Liver (tissue), 3 donors: ENCODE measurements around the gene SEMA4F.

Source experiments
- CTCF ChIP-seq: fragments of 150-350 bp; IDR thresholded peaks from 2 replicates; pipeline ENCODE4 v1.5.1; 2017; ENCODE audit warnings: improper control_type of control experiment, low read depth, low read length; ENCODE audit not compliant: missing input control
- HNF4G ChIP-seq: IDR thresholded peaks from 2 replicates; pipeline ENCODE4 v1.6.1; 2016; ENCODE audit warnings: antibody characterized with exemption
- JUND ChIP-seq, 2 donors: IDR thresholded peaks; 2 replicates each; pipeline ENCODE4 v1.6.1; 2016; ENCODE audit warnings: antibody characterized with exemption in 2 of 2
- SP1 ChIP-seq: IDR thresholded peaks from 2 replicates; pipeline ENCODE4 v1.6.1; 2018; ENCODE audit warnings: antibody characterized with exemption, mild to moderate bottlenecking
- YY1 ChIP-seq: IDR thresholded peaks from 2 replicates; pipeline ENCODE4 v1.6.1; 2016; ENCODE audit warnings: antibody characterized with exemption, mild to moderate bottlenecking
- TF ChIP-seq, protein P1 (sequence below): IDR thresholded peaks from 2 replicates; pipeline ENCODE4 v1.6.1; 2016; ENCODE audit warnings: antibody characterized with exemption
- TF ChIP-seq, protein P2 (sequence below): IDR thresholded peaks from 2 replicates; pipeline ENCODE4 v1.6.1; 2016; ENCODE audit warnings: antibody characterized with exemption
- TF ChIP-seq, protein P3 (sequence below): IDR thresholded peaks from 2 replicates; pipeline ENCODE4 v1.6.1; 2016; ENCODE audit warnings: antibody characterized with exemption
- donor health status: healthy.
- donor health status: healthy.

DNA sequence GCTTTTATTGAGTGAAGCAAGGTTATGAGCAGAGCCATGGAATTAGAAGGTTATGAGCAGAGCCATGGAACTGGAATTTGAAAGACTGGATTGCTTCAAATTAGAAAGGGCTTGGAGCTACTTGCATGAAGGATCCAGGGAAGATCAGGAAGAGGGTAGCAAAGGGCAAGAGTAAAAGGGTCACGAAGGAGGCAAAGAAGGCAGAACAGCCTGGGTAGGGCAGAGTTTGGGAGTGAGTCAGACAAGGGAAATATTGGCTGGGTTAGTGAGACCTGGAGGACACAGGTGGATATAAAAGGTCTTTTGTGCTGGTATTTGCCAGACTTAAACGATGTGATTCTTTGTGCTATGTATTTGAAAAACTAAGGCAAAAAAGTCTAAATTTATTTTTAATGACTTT, 65.0 kb downstream of the SEMA4F start:
- TF ChIP-seq CTCF (no peak), YY1 (no peak), SP1 (no peak), HNF4G (no peak), JUND (IDR thresholded peaks at IDR 0.05) (no peak)
- TF ChIP-seq, protein P1, sequence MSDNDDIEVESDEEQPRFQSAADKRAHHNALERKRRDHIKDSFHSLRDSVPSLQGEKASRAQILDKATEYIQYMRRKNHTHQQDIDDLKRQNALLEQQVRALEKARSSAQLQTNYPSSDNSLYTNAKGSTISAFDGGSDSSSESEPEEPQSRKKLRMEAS: no peak
- TF ChIP-seq, protein P2, sequence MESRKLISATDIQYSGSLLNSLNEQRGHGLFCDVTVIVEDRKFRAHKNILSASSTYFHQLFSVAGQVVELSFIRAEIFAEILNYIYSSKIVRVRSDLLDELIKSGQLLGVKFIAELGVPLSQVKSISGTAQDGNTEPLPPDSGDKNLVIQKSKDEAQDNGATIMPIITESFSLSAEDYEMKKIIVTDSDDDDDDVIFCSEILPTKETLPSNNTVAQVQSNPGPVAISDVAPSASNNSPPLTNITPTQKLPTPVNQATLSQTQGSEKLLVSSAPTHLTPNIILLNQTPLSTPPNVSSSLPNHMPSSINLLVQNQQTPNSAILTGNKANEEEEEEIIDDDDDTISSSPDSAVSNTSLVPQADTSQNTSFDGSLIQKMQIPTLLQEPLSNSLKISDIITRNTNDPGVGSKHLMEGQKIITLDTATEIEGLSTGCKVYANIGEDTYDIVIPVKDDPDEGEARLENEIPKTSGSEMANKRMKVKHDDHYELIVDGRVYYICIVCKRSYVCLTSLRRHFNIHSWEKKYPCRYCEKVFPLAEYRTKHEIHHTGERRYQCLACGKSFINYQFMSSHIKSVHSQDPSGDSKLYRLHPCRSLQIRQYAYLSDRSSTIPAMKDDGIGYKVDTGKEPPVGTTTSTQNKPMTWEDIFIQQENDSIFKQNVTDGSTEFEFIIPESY: no peak
- TF ChIP-seq, protein P3, sequence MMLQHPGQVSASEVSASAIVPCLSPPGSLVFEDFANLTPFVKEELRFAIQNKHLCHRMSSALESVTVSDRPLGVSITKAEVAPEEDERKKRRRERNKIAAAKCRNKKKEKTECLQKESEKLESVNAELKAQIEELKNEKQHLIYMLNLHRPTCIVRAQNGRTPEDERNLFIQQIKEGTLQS: no peak
